Activated naive CD4-positive, alpha-beta T cell (primary cell): ENCODE data around the gene PRXL2A.

Experiments used
- DNase-seq, 4 experiments: peaks; one replicate each; lab custom pipeline; 2025; lab: John Stamatoyannopoulos, UW

The PRXL2A gene

DNA sequence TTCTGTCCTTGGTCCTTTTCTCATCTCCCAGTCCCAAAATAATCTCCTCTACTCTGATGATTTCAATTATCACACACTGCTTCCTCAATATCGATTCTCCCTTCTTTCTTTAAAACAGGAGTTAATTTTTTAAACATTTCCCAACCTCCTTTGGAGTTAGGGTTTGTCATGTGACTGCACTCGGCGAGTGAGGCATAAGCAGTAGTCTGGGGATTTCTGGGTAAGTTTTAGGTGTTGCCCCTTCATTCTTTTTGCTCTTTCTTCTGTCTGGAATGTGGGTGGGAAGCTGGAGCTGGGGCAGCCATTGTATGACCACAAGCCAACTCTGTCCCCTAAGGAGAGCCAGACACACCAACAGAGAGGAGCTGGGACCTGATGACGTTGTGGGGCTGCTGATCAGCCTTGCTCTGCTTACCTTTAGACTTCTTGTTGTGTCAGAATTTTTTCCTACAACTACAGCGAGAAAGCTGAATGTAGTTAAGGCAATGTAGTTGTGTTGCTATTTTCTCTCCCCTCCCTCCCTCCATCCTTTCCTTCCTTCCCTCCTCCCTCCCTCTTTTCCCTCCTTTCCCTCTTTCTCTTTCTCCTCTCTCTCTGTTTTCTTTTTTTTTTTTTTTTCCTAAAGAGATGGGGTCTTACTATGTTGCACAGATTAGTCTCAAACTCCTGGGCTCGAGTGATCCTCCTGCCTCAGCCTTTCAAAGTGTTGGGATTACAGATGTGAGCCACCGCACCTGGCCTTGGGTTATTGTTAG lies 39.3 kb downstream of the PRXL2A start:
- DNase-seq = no peak

DNA sequence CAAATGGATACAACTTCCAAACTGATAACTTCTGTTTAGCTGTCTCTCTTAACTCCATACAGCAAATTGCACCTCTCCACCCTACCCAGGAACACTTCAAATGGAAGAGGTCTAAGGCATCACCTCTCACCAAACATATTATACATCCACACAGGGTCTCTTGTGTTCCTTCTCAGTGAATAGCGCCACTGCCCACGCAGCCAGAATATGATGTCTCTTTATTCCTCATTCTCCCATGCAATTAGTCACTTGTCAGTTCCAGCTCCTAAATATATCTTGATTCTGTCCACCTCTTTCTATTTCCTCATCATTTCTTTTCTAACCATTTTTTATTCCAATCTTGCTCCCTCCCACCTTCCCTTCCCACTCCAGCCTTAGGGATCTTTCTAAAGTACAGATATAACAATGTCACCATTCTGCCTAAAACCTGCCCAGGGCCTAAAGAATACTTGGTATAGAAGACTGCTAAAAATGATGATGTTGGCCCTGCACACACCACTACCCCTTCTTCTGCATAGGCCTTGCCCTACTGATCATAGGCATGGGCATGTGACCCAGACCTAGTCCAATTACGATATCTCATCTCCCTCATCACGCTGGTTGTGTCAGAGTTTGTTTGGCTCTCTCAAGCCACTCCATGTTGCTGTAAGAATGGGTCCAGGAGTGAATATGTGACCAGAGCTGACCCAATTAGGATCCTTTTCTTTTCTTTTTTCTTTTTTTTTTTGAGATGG lies 40.0 kb downstream of the PRXL2A start:
- no peak for DNase-seq

DNA sequence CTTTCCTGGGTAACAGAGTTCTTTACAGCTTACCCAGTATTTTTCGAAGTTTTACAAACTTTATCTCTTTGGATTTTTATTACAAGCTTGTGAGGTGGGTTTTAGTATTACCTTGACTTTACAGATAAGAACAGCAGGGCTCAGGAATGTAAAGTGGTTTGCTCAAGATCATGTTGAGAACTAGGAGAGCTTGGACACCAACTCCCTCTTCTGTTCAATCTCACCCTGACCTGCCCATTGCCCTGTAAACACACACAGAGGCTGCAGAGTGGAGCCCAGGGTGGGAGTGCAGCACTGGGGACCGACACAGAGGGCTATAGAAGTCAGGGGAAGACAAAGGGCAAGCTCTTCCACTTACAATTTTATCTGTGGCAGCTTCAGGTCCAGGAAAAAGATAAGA lies 41.2 kb downstream of the PRXL2A start:
- DNase-seq = no peak

DNA sequence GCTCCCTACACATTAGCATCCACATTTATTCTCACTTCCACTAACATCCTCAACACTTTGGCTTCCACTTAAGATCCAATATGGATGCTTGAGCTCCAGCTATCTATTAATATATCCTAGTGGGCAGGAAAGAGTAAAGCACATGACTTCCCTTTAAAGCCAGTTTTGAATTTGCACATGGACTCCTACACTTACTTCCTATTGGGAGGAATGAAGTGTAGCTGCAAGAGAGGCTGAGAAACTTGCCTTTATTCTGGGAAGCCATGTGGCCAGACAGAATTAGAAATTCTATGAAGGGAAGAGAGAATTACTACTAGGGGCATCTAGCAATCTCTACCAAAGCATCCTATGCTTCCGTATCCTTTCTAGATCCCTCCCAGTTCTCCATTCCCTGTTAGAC lies 42.8 kb downstream of the PRXL2A start:
- no peak for DNase-seq

DNA sequence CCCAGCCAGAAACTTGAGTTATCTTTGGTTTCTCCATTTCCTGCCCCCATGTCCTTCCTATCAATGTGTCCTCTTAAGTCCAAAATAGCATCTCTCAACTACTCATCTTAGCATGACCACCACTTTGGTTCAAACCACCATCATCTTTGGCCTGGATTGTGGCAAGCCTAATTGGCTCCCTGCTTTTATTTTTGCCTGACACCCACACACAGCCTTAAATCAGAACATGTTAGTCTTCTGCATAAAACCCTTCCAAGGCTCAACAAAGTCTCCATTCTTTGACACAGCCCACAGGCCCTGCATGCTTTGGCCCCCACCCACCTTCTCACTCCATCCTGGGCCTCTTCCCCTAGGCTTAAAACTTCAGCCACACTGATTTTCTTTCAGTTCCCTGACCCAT lies 43.7 kb downstream of the PRXL2A start:
- no peak for DNase-seq

DNA sequence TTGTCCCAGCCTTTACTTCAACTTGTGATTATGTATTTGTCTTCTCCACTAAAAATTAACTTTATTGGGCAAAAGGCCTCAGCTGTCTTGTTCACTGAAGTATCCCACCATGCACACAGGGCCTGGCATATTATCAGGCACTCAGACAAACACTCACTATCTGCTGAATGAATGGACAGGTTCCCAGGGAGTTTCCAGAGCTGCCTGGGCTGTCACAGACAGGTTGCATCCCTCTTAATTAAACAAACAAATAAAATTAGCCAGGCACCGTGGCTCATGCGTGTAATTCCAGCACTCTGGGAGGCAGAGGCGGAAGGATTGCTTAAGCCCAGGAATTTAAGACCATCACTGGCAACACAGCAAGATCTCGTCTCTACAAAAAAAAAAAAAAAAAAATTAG lies 44.3 kb downstream of the PRXL2A start:
- DNase-seq = no peak

DNA sequence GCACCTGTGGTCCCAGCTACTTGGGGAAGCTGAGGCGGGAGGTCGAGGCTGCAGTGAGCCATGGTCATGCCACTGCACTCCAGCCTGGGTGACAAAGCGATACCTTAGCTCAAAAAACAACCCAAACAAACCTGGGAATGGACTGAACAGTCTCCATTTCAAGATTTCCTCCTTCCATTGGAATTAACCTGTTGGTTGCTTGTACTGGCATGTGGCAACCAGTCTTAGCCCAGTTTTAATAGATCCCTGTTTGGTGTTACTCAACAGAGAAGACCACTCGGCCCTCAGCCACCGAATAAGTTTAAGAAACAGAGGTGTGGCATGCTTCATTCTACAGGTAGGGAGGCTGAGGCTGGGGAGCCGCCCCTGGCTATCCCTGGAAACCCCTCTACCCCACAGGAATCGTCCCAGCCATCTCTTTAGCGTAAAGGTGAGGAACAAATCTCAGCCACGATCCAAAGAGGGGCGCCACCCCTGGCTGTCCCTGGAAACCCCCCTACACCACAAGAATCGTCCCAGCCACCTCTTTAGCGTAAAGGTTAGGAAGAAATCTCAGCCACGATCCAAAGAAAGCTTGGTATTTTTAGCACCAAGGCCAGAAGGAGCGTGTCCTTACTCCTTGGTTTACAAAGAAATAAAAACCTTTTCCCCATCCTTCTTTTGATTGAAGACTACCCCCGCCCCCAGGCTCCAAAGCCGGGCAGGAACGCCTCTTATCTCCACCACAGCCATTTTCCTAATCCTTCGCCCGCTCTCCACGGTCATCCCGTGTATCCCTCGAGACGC lies 44.9 kb downstream of the PRXL2A start:
- DNase-seq = no peak

DNA sequence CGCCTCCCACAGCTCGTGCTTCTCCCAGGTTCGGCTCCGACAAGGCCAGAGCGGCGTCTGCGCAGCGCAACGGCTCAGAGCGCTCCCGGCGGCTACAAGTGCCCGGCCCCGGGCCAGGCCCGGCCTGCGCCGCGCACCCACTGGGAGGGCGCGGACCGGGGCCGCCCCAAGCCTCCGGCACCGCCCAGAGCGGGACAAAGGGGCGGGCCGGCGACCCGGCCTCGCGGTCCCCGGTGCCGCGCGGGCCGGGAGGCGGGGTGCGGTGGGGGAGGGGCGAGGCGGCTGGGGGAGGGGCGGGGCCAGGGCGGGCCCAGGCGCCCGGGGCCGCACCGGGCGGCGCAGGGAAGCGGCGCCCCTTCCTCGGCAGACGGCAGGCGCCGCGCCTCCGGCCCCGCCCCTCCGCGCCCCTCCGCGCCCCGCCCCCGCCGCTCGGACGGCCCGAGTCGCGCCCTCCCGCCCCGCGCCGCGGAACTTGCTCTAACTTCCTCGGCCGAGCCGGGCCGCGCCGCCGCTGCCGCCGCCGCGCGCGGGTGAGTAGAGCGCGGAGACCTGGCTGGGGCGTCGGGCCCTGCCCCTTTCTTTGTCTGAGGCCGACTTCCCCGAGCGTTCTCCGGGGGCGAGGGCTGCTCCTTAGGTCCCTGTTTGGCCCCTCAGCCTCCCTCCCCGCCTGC lies 45.6 kb downstream of the PRXL2A start, which contains the start of gene TSPAN14:
TSS of gene TSPAN14 (plus strand) at position 469 of the 671 bp plus-strand sequence. CDS start 34,924 bp downstream, outside the sequence.
- peak in 3 of 4 experiments; percentile 41 to 68 (median 60) for DNase-seq

DNA sequence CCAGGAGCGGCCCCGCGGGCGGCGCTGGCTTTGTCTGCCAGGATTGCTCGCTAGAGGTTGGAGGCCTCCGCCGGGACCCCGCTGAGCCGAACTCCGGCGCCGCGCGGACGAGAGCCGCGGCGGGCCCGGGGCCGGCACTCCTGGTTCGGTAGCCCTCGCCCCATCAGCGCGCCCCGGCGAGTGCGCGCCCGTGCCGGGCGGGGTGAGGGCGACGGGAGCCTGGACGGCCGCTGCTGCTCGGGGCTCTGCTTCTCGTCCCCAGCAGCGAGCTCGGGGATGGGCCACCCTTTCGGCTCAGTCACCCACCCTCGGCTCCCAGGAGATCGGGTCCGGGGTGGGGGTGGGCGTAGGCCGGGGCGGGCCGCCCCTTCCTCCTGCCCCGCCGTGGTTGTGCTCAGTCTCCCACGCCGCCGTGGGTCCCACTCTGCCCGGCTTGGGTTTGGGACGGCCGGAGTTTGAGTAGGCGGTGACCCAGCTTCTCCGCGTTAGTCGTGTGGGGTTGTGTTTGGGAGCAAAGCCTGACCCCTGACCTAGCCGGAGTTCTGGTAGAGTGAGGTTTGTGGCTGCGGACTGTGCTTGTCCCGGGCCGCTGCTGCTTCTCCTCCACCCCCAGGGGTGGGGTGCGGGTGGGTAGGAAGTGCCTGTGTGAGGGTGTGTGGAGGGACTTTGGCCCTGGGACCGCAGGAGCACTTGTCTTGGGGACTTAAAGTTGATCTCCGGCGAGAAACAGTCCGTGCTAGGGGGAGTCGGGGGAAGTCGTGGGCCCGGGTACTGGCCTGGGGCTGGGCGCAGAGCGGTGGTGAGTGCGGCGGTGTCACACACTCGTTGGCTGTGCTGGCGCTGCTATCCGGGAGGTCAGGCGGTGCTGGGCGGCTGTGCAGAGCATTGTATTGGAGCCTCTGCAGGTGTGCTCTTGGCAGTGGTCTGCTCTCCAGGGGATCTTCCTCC lies 46.4 kb downstream of the PRXL2A start:
- no peak for DNase-seq

DNA sequence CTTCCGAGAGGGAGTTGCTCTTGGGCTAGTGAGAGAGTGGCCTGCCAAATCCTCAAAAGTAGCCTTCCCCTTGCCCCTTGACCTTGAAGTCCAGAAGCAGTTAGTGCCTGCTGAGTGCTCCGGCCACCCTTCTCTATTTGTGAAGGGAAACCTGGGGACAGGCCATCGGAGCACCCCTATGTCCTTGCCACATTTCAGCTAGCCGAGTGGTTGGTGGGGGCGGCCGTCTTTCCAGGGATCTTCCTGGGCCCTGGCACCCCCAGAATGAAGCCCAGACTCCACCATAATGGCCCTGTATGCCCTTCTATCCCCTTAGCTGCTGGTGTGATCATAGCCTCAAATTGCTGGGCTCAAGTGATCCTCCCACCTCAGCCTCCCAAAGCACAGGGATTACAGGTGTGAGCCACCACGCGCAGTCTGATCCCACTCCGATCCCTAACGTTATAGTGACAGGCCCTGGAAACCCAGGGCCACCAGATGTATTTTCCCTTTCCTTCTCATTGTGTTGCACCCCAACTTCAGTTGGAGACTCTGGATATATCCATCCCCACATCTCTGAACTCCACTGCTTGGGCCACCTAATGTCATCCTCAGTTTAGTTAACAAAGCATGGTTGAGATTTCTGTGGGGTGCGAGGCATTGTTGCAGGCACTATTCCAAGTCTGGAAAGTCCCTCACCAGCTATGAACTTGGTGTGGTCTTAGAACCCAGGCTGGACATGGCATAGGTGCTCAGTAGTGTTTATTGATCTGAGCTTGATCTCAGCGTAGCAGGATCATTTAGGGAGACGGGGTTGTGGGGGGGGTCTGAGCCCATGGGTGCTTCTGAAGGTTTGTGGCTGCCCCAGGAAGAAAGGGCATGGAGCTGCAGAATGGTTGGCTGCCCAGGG lies 47.4 kb downstream of the PRXL2A start:
- DNase-seq = no peak

DNA sequence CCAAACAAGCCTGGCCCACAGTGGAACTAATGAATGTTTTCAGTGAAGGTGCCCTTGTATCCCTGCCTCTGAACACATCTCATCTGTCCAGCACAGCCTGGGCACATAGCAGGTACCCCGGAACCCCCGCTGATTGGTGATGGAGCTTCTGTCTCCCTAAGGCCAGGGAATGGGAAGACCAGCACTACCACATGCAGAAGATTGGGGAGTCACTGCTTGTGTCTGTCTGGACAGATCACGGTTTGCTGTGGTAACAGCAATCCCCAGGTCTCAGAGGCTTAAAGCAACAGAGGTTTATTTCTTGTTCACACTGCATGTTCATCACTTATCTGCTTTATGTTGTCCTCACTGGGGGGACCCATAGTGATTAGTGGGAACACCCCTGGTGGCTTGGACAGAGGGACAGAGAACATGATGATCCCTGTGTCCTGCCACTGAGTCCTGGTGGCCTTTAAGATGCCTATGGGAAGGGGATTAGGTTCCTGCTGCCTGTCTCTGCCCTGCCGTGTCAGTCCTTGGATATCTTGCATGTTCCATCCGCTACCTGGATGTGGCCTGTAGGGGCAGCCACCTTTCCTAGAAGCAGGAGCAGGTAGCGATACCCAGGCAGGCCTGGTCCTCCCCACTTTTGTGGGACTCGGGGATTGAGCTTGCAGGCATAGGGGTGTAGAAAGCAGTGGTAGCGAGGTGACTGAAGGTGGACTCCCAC lies 49.4 kb downstream of the PRXL2A start:
- DNase-seq = no peak

DNA sequence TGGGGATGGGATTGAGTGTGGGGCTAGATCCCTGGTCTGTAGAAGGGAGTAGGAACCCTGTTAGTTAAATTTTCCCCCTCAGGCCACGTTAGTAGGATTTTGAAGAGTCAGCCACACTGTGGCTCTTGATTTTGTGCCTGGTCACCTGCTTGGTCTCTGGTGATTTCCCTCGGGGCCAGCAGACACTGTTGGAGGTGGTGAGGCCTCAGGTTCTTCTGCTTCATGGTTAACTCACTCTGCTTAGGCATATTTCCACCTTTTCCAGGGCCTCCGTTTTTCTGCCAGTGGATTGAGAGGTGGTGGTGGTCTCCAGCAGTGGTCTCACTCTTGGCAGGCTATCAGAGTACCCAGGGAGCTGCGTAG lies 49.9 kb downstream of the PRXL2A start:
- no peak for DNase-seq

DNA sequence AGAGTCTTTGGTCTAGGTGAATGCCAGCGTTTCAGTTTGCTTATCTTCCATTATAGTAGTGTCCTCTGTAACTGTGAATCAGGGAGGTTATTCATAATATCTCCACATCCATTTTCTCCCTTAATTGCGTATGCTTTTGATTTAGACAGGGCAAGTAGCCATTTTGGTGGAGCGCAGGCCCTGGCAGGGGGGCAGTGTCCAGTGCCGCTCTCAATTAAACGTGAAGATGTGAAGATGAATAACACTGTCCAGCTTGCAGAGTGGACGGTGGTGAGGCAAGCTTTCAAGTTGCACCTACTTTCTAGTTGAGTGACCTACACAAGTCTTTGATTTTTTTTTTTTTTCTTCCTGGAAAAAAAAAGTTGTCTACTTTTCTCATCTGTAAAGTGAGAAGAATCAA lies 50.3 kb downstream of the PRXL2A start:
- no peak for DNase-seq

DNA sequence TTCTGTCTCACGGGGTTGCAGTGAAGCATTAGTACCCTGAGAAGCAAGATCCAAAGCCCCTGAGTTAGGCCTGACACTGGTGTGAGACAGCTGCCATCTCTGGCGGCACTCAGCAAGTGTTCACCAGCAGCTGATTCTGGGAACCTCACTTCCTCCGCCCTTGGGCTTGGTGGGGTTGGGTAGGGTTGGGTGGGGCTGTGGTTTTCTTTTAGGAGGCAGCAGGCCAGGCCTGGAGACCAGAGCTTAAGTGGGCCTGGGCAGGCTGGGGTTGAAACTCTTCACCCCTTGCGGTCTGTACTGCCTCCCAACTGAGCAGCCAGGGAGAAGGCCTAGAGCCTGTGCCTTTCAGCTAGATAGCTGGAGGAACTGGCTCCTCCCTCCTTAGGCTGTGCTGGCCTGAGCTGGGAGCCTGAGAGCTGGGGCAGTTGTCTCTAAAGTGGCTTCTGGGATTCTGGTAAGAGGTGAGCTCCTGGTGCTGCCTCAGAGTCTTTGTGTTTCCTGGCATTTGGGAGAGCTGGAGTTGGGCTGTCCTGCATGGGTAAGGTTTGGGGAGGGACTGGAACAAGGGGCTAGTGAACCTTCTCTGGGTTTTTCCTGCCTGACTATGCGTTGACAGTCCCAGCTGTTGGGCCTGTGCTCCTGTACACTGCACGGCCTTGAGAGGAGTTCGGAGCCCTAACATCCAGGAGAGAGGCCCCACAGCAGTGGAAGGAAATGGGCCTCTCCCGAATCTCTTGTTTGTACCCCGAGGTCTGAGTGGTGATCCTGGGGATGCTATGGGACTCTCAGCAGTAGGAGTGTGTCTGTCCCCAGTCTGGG lies 50.9 kb downstream of the PRXL2A start:
- peak in 2 of 4 experiments; percentile 30 to 56 for DNase-seq

DNA sequence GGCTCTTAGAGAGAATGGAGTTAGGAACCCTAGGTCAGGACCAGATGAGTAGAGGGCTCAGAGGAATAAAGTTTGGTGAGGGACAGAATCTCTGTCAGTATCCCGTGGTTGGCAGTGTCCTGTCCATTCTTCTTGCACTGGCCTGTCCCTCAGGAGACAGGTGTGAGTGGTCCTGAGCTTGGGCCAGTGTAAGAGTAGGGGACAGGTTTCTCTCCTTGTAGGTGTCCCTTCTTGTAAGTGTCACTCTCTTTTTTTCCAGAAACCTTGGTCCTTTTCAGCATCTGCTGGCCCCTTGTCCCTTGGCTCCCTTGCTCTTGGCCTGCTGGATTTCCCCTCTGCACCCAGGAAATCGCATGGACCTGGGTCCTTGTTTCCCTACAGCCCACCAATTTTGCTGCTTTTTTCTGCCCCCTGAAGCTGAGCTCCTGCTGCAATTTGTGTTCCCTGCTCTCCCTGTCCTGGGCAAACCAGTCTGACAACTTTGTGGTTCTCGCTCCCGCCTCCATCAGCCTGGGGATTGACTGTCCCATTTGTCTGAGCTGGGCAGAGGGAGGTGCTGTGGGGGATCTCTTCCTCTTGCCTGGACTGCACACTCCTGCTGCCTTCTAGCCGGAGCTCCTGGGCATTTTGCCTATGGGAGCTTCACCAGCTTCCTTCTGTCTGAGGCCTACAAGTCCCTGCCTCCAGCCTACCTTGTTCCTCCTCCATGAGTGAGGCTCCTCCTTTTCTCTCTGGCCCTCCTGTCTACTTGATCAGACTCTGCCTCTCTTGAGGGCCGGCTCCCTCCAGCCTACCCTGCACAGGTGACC lies 52.3 kb downstream of the PRXL2A start:
- no peak for DNase-seq

DNA sequence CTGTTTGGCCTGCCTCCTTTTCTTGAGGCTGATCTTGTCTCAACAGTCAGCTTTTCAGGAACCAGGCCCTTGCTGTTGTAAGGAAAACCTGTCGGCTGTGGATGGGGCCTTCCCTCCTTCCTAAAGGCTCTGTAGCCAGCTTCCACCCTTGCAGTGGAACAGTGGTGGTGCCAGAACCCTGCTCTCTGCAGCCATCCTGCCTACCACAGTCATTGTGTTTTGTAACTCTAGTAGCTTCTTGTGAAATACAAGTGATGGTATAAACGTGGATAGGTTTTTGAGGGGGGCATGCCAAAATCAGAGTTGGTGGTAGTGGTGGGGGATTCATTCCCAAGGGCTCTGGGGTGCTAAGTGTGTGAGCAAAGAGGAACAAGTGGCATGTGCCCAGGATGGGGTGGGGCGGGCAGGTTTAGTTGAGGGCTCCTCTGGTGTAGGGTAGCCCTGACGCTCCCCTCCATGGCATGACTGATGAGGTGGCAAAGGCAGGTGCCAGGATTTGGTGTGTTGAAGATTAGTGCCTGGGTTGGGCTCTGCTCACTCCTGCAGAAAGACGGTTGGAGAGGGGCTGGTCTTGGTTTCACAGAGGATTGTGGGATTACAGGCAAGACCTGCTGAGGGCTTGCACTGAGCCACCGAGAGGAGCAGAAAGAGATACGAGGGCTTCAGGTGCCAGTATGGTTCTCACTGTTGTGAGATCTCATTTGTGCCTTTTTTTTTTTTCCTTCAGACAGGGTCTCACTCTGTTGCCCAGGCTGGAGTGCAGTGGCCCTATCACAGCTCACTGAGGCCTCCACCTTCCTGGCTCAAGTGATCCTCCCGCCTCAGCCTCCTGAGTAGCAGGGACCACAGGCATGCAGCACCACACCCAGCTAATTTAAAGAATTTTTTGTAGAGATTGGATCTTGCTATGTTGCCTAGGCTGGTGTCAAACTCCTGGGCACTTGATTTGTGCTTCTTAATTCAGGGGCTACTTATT lies 53.1 kb downstream of the PRXL2A start:
- DNase-seq = no peak
